GM21717 (cell line): ENCODE data around the gene YIPF5.

ENCODE experiments used
- ATAC-seq: cut with Tn5 transposase; IDR thresholded peaks from one replicate; pipeline ENCODE4 v1.9.1; 2021; ENCODE audit warnings: mild to moderate bottlenecking, moderate library complexity; ENCODE audit not compliant: unreplicated experiment

The YIPF5 gene

GRCh38 chr5:144183254-144183889 lies 12.9 kb upstream of the YIPF5 start:
- ATAC-seq, result no peak

DNA sequence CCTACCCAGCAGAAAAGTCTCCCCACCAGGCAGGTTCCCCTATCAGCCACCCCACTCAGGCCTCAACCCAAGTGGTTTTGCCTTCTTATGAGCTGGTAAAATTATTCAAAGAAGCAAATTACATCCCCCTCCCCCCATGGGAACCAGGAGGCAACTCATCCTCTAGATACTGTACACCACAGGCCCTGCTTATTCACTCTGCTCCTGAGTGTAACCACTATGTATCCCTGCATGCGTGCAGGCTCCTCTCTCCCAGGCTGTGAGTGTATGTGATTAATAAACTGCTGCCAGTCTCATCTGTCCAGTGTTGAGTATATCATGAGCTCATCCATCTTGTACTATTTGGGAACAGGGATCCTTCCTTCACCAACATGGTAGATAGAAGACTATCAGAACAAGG lies 8.8 kb upstream of the YIPF5 start:
- no peak for ATAC-seq

GRCh38 chr5:144177548-144177947 lies 7.1 kb upstream of the YIPF5 start:
- no peak for ATAC-seq

GRCh38 chr5:144173766-144174165 lies 3.3 kb upstream of the YIPF5 start:
- ATAC-seq, result no peak

GRCh38 chr5:144169904-144170275 lies 569 bp downstream of the YIPF5 start:
- peak; percentile 1 for ATAC-seq

DNA sequence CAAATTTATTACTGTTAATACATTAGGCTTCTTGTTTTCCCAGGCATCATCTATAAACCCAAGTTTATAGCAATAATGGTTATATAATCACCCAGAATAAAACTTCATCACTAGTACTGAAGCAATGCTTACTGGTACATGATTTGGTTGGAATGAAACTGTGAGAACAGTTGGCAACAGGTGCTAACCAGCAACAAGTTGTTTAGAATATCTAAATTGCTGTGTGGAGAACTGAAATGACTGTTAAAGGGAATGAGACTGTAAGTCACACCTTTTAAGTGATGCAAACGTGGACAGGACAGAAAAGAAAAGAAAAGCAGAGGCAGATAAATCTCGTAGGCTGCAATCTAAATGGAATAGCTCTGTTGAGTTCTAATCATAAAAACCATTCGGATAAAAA lies 2.5 kb downstream of the YIPF5 start:
- ATAC-seq, result no peak

- ATAC-seq, result no peak
Measured at GRCh38 chr5:144166696-144167095, 3.8 kb downstream of the YIPF5 start.

- no peak for ATAC-seq
Measured at GRCh38 chr5:144162686-144163085, 7.8 kb downstream of the YIPF5 start.

DNA sequence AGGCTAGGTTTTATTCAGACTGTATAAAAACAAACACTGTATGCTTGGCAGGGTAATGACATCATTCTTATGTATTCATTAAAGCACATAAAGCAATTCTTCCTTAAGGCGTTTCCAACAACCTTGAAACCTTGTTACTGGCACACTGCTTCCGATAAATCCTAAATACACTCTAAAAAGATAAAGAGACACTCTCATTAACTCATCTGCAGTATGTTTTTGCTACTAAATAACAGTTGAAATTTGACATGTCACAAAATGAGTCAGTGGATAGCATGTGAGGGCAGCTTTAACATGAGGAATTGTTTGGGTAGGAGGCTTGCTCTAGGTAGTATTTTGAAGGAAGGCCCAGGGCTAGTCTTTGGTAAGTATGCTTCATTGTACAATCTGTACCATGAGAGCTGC lies 13.7 kb downstream of the YIPF5 start:
- no peak for ATAC-seq

GRCh38 chr5:144151026-144151425 lies 19.4 kb downstream of the YIPF5 start:
- ATAC-seq, result no peak

- no peak for ATAC-seq
Measured at GRCh38 chr5:144144956-144145751, 25.3 kb downstream of the YIPF5 start.

DNA sequence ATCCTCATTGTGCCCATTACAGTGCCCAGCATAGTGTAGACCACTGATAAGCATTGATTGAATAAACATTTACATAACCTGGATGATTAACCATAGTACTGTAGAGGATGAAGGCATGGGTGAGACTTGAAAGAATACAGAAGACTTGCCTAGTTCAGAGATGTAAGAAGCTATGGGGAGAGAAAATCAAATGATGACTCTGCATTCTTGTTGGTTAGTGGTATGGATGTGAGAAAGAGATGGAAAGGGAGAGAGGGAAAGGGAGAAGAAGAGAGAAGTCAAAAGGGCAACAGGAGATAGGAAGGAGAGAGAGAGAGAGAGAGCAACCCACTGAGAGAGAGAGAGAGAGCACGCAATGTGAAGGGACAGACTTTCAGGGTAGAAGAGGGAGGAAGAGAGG lies 26.8 kb downstream of the YIPF5 start:
- ATAC-seq, result no peak

DNA sequence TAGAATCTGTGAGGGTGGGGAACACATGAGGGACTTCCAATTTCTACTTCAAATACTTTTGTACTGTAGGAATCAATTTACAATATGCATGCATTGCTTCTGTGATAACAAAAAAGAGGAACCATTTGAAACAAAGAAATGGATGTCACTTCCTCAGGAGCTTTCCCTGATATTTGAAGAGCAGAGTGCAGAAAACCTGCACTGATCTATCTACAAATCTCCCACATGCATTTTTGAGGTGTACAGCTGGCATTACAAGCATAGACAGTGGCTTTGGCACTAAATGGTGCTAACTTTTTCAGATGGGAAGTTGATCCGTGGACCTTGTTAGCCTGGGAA lies 27.7 kb downstream of the YIPF5 start:
- ATAC-seq, result no peak

- peak; percentile 99 for ATAC-seq
Measured at GRCh38 chr5:144142139-144142823, 28.2 kb downstream of the YIPF5 start.

DNA sequence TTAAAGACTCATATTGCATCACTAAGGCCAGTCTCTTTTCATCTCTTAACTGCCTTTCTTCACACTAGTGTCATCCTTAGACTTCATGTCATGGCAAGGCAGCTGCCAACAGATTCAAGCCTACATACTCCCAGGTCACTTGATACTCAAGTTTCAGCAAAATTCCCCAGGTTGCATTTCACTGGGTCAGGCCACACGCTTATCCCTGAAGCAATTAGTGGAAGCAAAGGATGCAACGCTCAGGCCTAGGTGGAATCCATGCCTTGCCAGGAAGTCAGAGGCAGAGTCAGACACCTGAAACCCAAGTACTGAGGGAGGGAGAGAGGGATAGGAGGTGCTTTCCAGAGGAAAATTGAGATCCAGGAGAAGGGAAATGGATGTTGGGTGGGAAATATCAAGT lies 28.9 kb downstream of the YIPF5 start:
- ATAC-seq, result peak; percentile 13

DNA sequence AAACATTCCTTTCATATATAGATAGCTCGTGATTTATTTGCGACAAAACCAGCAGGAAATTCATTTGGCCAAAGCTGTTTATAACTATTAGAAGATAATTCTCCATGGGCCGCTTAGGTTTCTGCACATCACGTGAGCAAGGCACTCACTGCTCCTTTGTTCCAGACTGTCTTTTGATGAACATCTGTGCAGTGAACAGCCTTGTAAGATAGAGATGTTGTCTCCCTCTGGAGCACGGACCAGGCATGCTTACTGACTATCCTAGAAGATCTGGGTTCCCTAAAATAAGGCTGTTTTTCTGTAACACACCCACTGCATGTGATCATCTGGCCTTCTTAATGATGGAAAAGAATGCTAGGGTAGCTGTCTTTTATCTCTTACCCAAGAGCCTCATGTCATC lies 30.9 kb downstream of the YIPF5 start:
- ATAC-seq, result no peak

GRCh38 chr5:144135113-144135762 lies 35.2 kb downstream of the YIPF5 start:
- ATAC-seq, result no peak

DNA sequence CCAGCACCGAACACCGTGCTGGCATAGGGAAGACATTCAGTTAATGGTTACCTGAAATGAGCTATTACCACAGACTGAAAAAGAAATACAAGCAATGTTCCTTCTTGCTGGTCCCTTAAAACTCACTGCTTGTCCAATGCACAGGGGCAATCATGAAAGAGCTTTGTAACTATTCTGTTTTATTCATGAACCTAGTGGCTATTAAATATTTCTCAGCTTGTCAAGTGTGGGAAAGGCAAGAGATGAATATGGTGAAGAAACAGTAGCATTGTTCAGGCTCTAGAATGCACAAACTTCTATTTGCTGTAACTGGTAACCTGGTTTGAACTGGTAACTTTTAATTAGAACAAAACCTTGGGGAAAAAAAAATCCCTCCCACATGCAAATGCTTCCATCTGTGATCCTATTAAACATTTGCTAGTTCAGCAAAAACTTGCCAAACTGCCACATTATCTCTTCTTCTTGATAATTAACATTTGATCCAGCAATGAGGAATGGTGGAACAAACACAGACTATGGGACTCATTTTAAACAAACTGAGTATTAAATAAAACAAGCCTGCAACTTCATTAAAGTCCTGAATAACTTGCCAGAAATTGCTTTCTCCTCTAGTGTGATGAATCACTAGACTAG lies 36.1 kb downstream of the YIPF5 start:
- ATAC-seq, result no peak

DNA sequence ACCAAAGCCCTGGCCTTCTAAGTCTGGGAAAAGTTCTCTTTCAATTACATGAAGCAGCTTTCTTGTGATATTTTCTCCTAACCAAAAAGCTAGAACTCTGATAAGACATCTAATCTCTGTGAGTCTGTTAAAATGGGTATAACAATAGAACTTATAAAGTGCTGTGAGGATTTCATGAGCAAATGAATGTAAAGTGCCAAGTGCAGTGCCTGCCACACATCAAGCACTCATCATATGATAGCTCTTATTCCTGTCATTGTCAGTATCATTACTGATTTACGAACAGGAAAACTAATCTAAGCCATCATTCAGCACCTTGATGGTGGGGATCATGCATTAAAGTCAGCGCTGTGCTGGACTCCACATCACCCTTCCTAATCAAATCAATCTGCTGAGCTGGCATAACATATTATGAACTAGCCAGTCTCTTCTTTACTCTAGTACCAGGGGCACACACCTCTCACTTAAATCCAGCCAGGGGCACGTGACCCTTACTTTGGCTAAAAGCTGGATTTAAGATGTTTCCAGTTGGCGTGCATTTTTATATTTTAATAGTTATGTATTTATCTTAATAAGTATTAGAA lies 37.3 kb downstream of the YIPF5 start:
- ATAC-seq, result no peak

DNA sequence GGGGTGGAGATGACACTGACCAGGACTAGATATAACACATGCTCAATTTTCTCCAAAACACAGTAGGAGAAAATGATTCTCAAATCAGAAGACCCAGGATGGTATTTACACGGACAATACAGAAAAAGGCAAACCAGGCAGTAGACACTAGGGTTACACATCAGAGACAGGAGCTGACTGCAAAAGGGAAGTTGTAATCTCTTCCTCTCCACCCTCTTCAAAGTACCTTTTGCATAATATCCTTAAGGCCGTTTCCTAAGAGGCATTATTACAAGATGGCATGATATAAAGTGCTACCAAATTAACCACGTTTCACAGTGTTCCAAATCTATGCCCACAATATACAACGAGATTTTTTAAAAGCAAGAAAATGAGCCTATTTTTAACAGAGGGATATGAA lies 39.2 kb downstream of the YIPF5 start:
- no peak for ATAC-seq

- ATAC-seq, result no peak
Measured at GRCh38 chr5:144130306-144130705, 40.2 kb downstream of the YIPF5 start.
